Neural crest cell (in vitro differentiated cells): ENCODE measurements around the gene LARGE1. TPM values are rescaled to one million over a fixed set of nuclear protein-coding genes. Genes with fewer than 3 reads are reported as not detected.

Experiments
- DNase-seq: peaks from one replicate; pipeline ENCODE4 v3.0.0; 2021; ENCODE audit warnings: low read depth, mixed read lengths, low spot score
- H3K27ac Mint-ChIP-seq: one replicate; pipeline ENCODE4 v1.8.0; 2021; ENCODE audit warnings: mild to moderate bottlenecking, mixed read lengths; ENCODE audit not compliant: unreplicated experiment
- H3K27me3 Mint-ChIP-seq: 2 replicates; pipeline ENCODE4 v1.8.0; 2021; ENCODE audit warnings: low read depth, mild to moderate bottlenecking, mixed read lengths
- H3K36me3 Mint-ChIP-seq: 2 replicates; pipeline ENCODE4 v1.8.0; 2021; ENCODE audit warnings: low read depth, mild to moderate bottlenecking, mixed read lengths
- H3K4me1 Mint-ChIP-seq: 2 replicates; pipeline ENCODE4 v1.8.0; 2021; ENCODE audit warnings: mixed read lengths
- H3K4me3 Mint-ChIP-seq: one replicate; pipeline ENCODE4 v1.8.0; 2021; ENCODE audit warnings: mild to moderate bottlenecking, mixed read lengths
- H3K9me3 Mint-ChIP-seq: 2 replicates; pipeline ENCODE4 v1.8.0; 2021; ENCODE audit warnings: mixed read lengths
- total RNA-seq: library from RNA; stranded (reverse); gene quantifications from 2 replicates; pipeline ENCODE4 v1.2.1, GENCODE V29; 2021
- TF ChIP-seq, protein P1 (sequence below): fragments of 200-600 bp; sonication (generic); conservative IDR thresholded peaks from 2 replicates; pipeline ENCODE4 v1.5.0; 2021; ENCODE audit warnings: antibody characterized with exemption, mild to moderate bottlenecking

LARGE1 gene
- total RNA-seq, 1 donor from 2014 or later: 33.0 TPM

DNA sequence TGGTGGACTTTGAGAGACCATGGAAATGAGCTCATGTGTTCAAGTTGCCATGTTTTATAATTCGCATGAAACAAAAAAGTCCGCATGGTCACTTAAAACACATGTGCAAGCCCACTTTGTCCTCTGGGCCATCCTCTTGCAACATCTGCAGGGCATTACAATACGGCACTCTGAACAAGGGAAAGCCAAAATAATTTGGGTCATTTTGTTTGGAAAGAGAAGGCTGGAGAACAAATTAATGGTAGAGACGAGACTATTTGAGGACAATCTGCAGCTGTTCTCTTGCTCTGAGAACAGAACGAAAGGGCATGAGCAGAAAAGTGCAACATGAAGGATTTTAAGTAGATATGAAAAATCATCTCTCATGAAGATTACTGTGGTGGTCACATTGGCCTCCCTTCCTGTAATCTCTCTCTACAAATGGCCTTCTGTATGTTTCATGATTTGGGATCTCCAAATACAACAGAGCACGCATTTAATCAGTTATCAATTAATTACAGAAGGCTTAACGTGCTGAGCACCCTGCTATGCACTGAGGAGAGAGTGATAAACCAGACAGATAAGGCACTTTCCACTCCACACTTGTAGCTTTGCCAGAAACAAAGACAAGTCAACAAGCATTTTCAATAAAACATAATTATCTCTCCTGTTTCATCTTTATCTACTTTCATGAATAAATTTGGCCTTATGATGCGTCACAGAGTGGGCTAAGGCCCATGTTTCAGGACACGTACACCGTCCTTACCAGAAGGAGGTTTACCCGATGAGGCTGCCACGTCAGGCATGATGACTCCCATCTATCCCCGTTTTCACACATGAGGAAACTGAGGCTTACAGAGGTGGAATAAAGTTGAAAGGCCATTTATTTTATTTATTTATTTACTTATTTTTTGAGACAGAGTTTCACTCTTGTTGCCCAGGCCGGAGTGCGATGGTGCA, 384.1 kb downstream of the LARGE1 start:
- Mint-ChIP-seq H3K9me3 (no peaks in the 10 kb centered on the region), H3K4me1 (peaks cover 26% of the 10 kb centered on the region), H3K36me3 (peaks cover 8% of the 10 kb centered on the region), H3K4me3 (no peak overlapping the region), H3K27ac (no peak overlapping the region), H3K27me3 (no peaks in the 10 kb centered on the region)
- no peak for DNase-seq
- TF ChIP-seq, protein P1, sequence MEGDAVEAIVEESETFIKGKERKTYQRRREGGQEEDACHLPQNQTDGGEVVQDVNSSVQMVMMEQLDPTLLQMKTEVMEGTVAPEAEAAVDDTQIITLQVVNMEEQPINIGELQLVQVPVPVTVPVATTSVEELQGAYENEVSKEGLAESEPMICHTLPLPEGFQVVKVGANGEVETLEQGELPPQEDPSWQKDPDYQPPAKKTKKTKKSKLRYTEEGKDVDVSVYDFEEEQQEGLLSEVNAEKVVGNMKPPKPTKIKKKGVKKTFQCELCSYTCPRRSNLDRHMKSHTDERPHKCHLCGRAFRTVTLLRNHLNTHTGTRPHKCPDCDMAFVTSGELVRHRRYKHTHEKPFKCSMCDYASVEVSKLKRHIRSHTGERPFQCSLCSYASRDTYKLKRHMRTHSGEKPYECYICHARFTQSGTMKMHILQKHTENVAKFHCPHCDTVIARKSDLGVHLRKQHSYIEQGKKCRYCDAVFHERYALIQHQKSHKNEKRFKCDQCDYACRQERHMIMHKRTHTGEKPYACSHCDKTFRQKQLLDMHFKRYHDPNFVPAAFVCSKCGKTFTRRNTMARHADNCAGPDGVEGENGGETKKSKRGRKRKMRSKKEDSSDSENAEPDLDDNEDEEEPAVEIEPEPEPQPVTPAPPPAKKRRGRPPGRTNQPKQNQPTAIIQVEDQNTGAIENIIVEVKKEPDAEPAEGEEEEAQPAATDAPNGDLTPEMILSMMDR: no peak

DNA sequence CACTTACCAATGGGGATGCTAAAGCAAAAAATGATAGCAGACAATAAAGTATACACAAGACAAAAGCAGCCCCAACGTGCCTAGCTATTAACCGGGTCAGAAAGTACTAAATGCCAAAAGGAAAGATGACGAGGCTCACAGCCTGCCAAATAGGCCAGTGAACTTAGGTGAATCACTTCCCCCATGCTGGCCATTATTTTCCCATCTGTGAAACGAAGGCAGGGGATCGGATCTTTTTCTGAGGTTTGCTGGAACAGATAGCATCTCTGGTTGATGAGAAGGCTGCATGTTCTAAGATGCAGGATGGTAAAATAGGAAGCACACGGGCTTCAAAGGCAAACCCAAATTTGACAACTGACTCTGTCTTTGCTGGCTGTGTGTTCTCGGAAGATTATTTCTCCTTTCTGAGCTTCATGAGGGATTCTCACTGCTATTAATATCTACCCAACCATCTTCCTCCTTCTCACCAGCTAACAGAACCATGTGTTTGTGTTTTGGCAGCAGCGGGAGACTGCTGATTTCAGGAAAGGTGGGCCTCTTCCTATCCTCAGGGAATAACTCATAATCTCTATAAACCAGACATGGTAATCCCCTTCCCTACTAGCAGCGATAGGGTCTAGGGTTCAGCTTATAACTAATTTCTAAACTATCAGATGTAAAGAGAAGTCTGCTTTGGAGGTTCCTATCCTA, 390.7 kb downstream of the LARGE1 start:
- no peaks in the 10 kb centered on the region for H3K36me3 Mint-ChIP-seq

DNA sequence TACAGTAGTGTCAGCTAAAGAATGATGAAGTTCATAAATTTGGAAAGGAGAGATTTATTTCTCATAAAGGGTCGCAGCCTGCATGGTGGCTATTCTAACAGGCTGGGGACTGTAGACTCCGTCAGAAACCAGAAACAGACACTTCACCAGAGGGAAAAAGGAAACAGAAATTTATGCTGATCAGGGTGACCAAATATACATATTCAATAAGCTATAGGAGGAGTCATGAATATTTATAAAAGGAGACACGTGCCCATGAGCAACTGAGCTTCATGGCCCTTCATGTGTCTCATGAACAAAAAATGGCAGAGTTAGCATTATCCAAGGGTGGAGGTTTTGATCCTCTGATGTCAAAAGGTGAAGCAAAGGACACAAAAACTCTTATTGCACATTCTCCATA, 392.1 kb downstream of the LARGE1 start:
- H3K4me3 Mint-ChIP-seq: no peak overlapping the region
- no peaks in the 10 kb centered on the region for H3K36me3 Mint-ChIP-seq
- no peak for DNase-seq
- H3K9me3 Mint-ChIP-seq: no peaks in the 10 kb centered on the region
- peaks cover 14% of the 10 kb centered on the region for H3K4me1 Mint-ChIP-seq
- TF ChIP-seq, protein P1: no peak
- H3K27ac Mint-ChIP-seq: no peak overlapping the region
- no peaks in the 10 kb centered on the region for H3K27me3 Mint-ChIP-seq

More for the DNA sequence above, 390.7 kb downstream of the LARGE1 start:
- TF ChIP-seq, protein P1: no peak
- Mint-ChIP-seq H3K27me3 (no peaks in the 10 kb centered on the region), H3K9me3 (no peaks in the 10 kb centered on the region), H3K4me1 (peaks cover 22% of the 10 kb centered on the region), H3K27ac (no peak overlapping the region), H3K4me3 (no peak overlapping the region)
- no peak for DNase-seq

DNA sequence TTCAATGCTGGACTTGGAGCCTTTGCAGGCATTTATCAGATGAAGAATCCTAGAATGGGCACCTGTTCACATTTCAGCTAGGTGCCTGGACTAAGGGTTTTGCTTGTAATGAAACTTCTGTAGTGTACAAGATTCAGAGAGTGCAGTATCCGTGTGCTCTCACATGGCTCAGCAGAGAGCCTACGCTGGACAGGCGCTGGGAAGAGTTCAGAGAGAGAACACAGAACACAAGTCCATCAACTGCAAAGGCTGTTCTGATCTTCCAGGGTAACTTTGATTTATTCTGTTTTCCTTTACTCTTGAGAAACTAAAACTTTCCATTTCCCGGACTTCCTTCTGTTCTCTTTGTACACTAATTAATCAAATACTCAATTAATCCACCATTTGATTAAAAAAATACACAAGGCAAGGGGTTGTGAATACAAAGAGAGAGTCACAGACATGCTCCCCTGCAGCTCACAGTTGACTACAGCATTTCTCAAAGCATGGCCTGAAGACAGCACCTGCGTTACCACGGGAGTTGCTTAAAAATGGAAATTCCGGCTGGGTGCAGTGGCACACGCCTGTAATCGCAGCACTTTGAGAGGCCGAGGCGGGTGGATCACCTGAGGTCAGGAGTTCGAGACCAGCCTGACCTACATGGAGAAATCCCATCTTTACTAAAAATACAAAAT, 393.7 kb downstream of the LARGE1 start:
- no peak for DNase-seq
- H3K27me3 Mint-ChIP-seq: no peaks in the 10 kb centered on the region
- TF ChIP-seq, protein P1: no peak

DNA sequence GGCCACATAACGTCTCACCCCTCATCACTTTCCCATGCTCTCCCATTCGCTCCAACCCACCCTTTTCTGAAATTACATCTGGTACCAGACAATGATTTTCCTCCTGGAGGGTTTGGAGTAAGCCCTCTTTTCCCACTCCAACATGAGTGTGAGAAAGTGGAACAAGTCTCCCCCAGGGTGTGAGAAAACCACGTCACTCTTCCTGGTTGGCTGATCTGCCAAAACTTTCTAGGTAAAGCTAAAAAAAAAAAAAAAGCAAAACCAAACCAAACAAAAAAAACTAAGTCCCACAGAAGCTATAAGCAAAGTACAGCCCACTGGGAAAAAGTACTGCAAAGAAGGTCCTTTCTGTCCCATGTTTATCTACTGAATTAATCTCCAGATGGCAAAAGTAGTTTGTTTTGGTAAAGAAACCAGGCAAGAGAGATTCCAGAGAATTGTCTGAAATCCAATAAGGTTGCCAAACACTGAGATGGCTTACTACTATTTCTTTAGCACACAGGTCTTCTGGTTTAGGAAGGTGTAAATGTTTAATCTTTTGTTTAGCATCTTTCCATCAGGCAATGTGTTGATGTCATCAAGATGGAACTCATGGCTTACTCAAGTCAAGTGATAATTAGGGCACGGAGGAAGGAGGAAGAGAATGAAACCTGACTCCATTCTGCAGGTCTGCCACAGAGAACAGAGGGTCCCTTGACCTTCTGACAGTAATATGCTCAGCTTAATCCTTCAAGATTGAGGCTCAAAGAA, 395.6 kb downstream of the LARGE1 start:
- H3K27ac Mint-ChIP-seq: no peak overlapping the region
- DNase-seq: no peak
- no peak overlapping the region for H3K4me3 Mint-ChIP-seq
- TF ChIP-seq, protein P1: no peak
- no peaks in the 10 kb centered on the region for H3K9me3 Mint-ChIP-seq
- peaks cover 7% of the 10 kb centered on the region for H3K4me1 Mint-ChIP-seq
- H3K27me3 Mint-ChIP-seq: no peaks in the 10 kb centered on the region
- peaks cover 2% of the 10 kb centered on the region for H3K36me3 Mint-ChIP-seq

More for the DNA sequence above, 393.7 kb downstream of the LARGE1 start:
- peaks cover 7% of the 10 kb centered on the region for H3K4me1 Mint-ChIP-seq
- no peaks in the 10 kb centered on the region for H3K9me3 Mint-ChIP-seq
- H3K27ac Mint-ChIP-seq: no peak overlapping the region
- H3K4me3 Mint-ChIP-seq: no peak overlapping the region
- no peaks in the 10 kb centered on the region for H3K36me3 Mint-ChIP-seq
